ENCODE measurements around the gene GNB1L. TPM values are rescaled to one million over a fixed set of nuclear protein-coding genes. Genes with fewer than 3 reads are reported as not detected.
"Not testable (repeated sequence)": the region's sequence is repeated elsewhere in the genome, so short reads cannot be mapped to it uniquely, and the experiment has no call there.

The GNB1L gene
- total RNA-seq, 2 experiments from 2014 or later, result 11.9 to 12.7 TPM

- ATAC-seq (ENCODE audit: low read depth), result no peak
- POLR2A ChIA-PET, result no interaction called here
- Mint-ChIP-seq H3K4me3 (no peak overlapping the region), H3K36me3 (peaks cover 12% of the 10 kb centered on the region), H3K9me3 (no peaks in the 10 kb centered on the region), H3K27ac (no peak overlapping the region), H3K27me3 (no peaks in the 10 kb centered on the region), H3K4me1 (peaks cover 1% of the 10 kb centered on the region)
- no peak for DNase-seq
These were observed 59.1 kb downstream of the GNB1L start for GRCh38 chr22:19795617-19796008.

DNA sequence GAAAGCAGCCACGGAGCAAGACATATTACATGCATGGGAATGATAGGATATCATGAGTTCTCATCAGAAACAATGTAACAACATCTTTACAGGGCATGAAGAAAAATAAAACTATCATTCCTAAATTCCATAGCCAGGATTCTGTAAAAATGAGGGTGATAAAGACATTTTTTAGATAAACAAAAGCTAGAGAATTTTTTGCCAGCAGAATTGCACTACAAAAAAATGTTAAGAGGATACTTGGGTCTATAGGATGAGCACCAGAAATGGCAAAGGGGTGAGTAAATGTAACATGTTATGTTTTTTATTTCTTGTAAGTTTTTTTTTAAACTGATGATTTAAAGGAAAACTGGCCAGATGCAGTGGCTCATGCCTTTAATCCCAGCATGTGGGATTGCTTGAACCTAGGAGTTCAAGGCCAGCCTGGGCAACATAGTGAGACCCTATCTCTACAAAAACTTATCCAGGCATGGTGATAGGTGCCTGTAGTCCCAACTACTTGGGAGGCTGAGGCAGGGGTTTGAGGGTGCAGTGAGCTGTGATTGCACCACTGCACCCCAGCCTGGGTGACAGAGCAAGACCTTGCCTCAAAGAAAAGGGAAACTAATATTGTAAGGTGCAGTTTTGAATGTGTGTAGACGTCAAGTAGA is 60.9 kb downstream of the GNB1L start:
- POLR2A ChIA-PET, result no interaction called here
- no peaks in the 10 kb centered on the region for H3K9me3 Mint-ChIP-seq
- no peaks in the 10 kb centered on the region for H3K27me3 Mint-ChIP-seq
- peaks cover 1% of the 10 kb centered on the region for H3K4me1 Mint-ChIP-seq
- H3K36me3 Mint-ChIP-seq, result peaks cover 17% of the 10 kb centered on the region
- no peak for DNase-seq
- no peak overlapping the region for H3K4me3 Mint-ChIP-seq
- no peak overlapping the region for H3K27ac Mint-ChIP-seq
- no peak for ATAC-seq (ENCODE audit: low read depth)

DNA sequence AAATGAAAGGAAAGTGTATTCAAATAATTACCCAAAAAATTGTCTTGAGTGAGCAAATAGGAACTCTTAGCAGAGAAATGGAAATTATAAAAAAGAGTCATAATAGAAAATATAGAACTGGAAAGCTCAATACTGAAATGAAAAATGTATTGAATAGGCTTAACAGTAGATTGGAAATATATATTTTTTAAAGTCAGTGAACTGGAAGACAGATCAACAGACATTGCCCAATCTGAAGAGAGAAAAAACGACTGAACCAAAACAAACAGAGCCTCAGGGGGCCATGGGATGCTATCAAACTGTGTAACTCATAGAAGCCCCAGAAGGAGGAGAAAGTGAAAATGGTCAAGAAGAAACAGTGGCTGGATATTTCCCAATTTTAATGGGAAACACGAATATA is 61.5 kb downstream of the GNB1L start:
- DNase-seq (no peak), ATAC-seq (ENCODE audit: low read depth) (no peak)
- Mint-ChIP-seq H3K36me3 (peaks cover 17% of the 10 kb centered on the region), H3K4me3 (no peak overlapping the region), H3K27me3 (no peaks in the 10 kb centered on the region), H3K4me1 (peaks cover 1% of the 10 kb centered on the region), H3K27ac (no peak overlapping the region), H3K9me3 (no peaks in the 10 kb centered on the region)
- POLR2A ChIA-PET, result no interaction called here

- H3K27ac Mint-ChIP-seq; POLR2A ChIA-PET; H3K9me3 Mint-ChIP-seq; H3K27me3 Mint-ChIP-seq; H3K4me1 Mint-ChIP-seq; DNase-seq; ATAC-seq (ENCODE audit: low read depth); H3K4me3 Mint-ChIP-seq: not testable (repeated sequence)
- H3K36me3 Mint-ChIP-seq, result peaks cover 17% of the 10 kb centered on the region
These were observed 62.2 kb downstream of the GNB1L start for GRCh38 chr22:19792383-19792896.

DNA sequence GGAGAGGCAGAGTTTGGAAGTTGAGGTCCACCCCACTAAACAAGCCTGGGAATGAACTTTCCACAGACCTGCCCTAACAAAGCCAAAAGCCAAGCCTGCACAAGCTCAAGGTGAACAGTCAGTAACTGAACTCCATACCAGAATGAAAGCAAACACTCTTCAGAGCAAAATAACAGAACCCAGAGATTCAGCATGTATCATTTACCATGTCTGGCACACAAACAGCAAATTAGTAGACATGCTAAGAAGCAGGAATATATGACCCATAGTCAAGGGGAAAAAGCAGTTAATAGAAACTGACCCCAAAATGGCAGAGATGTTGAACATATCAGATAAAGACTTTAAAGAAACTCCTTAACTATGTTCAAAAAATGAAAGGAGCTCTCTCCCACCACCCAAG is 62.8 kb downstream of the GNB1L start:
- POLR2A ChIA-PET, result no interaction called here
- no peak overlapping the region for H3K4me3 Mint-ChIP-seq
- no peak for DNase-seq
- no peak for ATAC-seq (ENCODE audit: low read depth)
- H3K27ac Mint-ChIP-seq, result no peak overlapping the region
- H3K4me1 Mint-ChIP-seq, result peaks cover 1% of the 10 kb centered on the region
- no peaks in the 10 kb centered on the region for H3K27me3 Mint-ChIP-seq
- peaks cover 17% of the 10 kb centered on the region for H3K36me3 Mint-ChIP-seq
- H3K9me3 Mint-ChIP-seq, result no peaks in the 10 kb centered on the region

DNA sequence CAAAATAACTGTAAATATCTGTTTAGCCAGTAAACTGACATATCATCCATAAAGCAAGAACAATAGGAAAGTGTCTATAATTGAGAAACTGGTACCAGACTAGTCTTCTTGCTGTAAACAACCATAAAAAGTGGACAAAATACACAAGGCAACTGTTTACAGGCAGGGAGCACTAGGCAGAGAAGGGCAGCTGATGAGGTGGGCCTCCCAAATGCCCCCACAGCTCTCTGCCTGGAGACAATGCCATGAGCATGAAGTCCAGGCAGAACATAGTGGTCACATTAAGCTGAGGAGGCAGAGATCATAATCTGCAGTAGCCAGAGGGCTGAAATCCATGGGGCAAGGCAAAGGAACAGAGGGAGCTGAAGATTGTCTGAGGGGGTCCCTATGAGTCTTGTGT is 63.4 kb downstream of the GNB1L start:
- Mint-ChIP-seq H3K27me3 (no peaks in the 10 kb centered on the region), H3K27ac (no peak overlapping the region), H3K4me1 (peaks cover 1% of the 10 kb centered on the region), H3K9me3 (no peaks in the 10 kb centered on the region), H3K36me3 (peaks cover 17% of the 10 kb centered on the region), H3K4me3 (no peak overlapping the region)
- ATAC-seq (ENCODE audit: low read depth) (no peak), DNase-seq (no peak)
- POLR2A ChIA-PET, result interaction anchor here (0.6 kb wide), 1 partner anchor 98 kb away, joined by 4 read pairs; no protein-coding TSS in a partner anchor

GRCh38 chr22:19789828-19790227 is 64.8 kb downstream of the GNB1L start:
- POLR2A ChIA-PET, result no interaction called here
- Mint-ChIP-seq H3K4me3 (no peak overlapping the region), H3K36me3 (peaks cover 17% of the 10 kb centered on the region), H3K9me3 (no peaks in the 10 kb centered on the region), H3K4me1 (peaks cover 1% of the 10 kb centered on the region), H3K27me3 (no peaks in the 10 kb centered on the region), H3K27ac (no peak overlapping the region)
- ATAC-seq (ENCODE audit: low read depth), result no peak
- no peak for DNase-seq

GRCh38 chr22:19789406-19789805 is 65.3 kb downstream of the GNB1L start:
- H3K27ac Mint-ChIP-seq, result no peak overlapping the region
- H3K9me3 Mint-ChIP-seq, result no peaks in the 10 kb centered on the region
- peaks cover 1% of the 10 kb centered on the region for H3K4me1 Mint-ChIP-seq
- DNase-seq, result no peak
- POLR2A ChIA-PET, result no interaction called here
- no peak for ATAC-seq (ENCODE audit: low read depth)
- peaks cover 17% of the 10 kb centered on the region for H3K36me3 Mint-ChIP-seq
- no peak overlapping the region for H3K4me3 Mint-ChIP-seq
- H3K27me3 Mint-ChIP-seq, result no peaks in the 10 kb centered on the region

- Mint-ChIP-seq H3K36me3 (peaks cover 13% of the 10 kb centered on the region), H3K4me1 (no peaks in the 10 kb centered on the region), H3K27ac (no peak overlapping the region), H3K4me3 (no peak overlapping the region), H3K9me3 (no peaks in the 10 kb centered on the region), H3K27me3 (no peaks in the 10 kb centered on the region)
- no peak for ATAC-seq (ENCODE audit: low read depth)
- DNase-seq, result no peak
- POLR2A ChIA-PET, result no interaction called here
These were observed 65.9 kb downstream of the GNB1L start for GRCh38 chr22:19788661-19789225.

GRCh38 chr22:19787849-19788141 is 66.9 kb downstream of the GNB1L start:
- H3K36me3 Mint-ChIP-seq, result peaks cover 10% of the 10 kb centered on the region
- DNase-seq (no peak), ATAC-seq (ENCODE audit: low read depth) (no peak)
- H3K4me3 Mint-ChIP-seq, result no peak overlapping the region
- H3K9me3 Mint-ChIP-seq, result no peaks in the 10 kb centered on the region
- H3K4me1 Mint-ChIP-seq, result no peaks in the 10 kb centered on the region
- POLR2A ChIA-PET, result no interaction called here
- H3K27me3 Mint-ChIP-seq, result no peaks in the 10 kb centered on the region
- H3K27ac Mint-ChIP-seq, result no peak overlapping the region

DNA sequence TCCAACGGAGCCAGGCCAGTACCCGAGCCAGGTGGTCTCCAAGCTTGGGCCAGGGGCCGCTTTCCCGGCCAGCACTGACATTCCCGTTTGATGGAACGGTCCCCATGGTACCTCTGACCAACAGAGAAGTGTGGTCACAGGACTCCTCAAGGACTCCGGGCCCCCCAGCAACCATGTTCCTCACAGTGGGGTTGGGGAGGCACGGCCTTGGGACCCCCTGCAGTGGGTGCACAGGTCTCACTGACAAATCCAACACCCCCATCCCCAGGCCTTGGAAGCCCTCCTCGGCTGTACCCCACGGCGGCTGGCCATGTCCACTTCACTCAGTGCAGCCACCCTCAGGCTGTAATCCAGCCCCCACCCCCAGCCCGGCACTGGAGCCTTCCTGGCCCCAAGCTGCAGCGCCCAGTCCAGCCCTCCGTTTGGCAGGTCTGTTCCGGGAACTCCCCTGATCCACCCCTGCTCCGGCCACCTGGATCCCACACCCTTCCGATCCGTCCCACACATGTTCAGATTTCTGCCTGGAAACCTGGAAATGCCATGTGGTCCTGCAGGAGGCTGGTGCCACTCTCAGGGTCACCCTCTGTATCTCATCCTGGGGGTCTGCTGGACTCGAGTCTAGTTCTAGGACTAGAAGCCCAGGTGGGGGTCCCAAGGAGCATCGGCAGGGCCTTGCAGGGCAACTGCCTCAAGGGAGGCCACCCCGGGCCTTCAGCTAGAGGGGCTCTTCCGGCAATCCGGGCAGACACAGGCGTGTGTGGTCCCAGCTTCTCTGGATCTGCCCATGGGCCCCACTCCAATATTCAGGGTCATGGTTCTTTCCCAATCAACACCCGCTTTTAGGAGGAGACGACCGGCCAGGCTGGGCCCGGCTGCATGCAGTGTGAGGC is 67.5 kb downstream of the GNB1L start:
- POLR2A ChIA-PET, result no interaction called here
- H3K27ac Mint-ChIP-seq, result no peak overlapping the region
- peaks cover 5% of the 10 kb centered on the region for H3K36me3 Mint-ChIP-seq
- no peaks in the 10 kb centered on the region for H3K9me3 Mint-ChIP-seq
- no peak for ATAC-seq (ENCODE audit: low read depth)
- no peak for DNase-seq
- H3K4me1 Mint-ChIP-seq, result no peaks in the 10 kb centered on the region
- H3K4me3 Mint-ChIP-seq, result no peak overlapping the region
- peaks cover 5% of the 10 kb centered on the region for H3K27me3 Mint-ChIP-seq

DNA sequence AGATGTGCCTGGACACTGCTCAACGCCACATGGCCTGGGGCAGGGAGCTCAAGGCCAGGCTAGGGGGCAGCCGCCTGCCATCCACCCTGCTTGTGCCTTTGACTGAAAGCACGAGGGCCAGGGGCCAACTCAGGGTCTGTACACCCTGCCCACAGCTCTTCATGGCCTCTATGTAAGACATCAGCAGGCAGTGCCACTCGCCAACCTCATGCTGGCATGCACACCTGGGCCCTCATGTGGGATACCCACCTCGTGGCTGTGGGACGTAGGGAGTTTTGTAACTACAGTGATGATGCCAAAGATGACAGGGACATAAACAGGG is 68.4 kb downstream of the GNB1L start:
- Mint-ChIP-seq H3K27ac (no peak overlapping the region), H3K36me3 (peaks cover 5% of the 10 kb centered on the region), H3K9me3 (no peaks in the 10 kb centered on the region), H3K4me3 (no peak overlapping the region), H3K4me1 (no peaks in the 10 kb centered on the region), H3K27me3 (peaks cover 8% of the 10 kb centered on the region)
- POLR2A ChIA-PET, result no interaction called here
- ATAC-seq (ENCODE audit: low read depth), result no peak
- DNase-seq, result no peak

DNA sequence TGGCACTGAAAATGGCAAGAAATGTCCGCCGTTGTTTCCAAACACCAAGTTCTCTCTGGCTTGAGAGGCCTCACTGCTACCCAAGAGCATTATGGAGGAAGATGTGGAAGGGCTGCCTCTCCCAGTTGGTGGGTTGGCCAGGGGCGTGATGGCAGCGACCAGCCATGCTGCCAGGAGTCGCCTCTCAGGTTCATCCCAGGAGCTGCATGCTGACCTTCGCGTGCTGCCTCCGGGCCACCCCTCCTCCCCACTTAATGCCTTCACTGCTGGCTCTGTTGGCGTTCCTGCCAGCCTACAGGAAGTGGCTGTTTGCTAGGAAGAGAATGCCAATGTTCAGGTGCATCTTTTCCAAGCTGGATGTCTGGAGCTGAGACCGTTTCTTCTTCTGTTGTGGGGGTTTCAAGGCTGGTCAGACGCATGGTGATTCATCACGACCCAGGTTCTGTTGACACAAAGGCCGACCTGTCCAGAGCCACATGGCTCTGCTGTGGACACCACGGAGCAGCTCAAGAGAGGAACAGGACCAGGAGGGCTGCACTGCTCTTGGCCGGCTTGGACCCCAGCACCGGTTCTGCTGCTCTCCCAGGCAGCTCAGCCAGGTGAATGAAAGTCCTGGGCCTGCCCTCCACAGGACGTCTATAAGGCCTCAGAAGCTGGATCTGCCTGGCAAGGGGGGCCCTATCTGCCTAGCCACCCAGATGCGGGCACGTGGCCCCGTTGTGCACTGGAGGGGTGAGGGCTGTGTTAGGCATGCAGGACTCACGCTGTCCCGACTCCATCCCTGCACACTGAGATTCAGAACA is 69.0 kb downstream of the GNB1L start:
- Mint-ChIP-seq H3K4me1 (no peaks in the 10 kb centered on the region), H3K27me3 (peaks cover 11% of the 10 kb centered on the region), H3K36me3 (peaks cover 5% of the 10 kb centered on the region), H3K9me3 (no peaks in the 10 kb centered on the region), H3K4me3 (no peak overlapping the region), H3K27ac (no peak overlapping the region)
- ATAC-seq (ENCODE audit: low read depth) (no peak), DNase-seq (no peak)
- POLR2A ChIA-PET, result no interaction called here
